Caco-2 (cell line): ENCODE results near the gene PHACTR2. TPM values are rescaled to one million over a fixed set of nuclear protein-coding genes. Genes with fewer than 3 reads are reported as not detected.

Experiments
- BruUV-seq: library from RNA; stranded (reverse); fragments of 400-500 nt; replicated peaks from 2 replicates; lab custom pipeline; 2021; lab: Mats Ljungman, UMichigan
- CTCF ChIA-PET: fragments of 300-600 bp; sonication (Branson Sonifier 250); formaldehyde crosslinking; loops from one replicate; lab custom pipeline; 2022; ENCODE audit warnings: antibody characterized with exemption; lab: Charles Lee
- POLR2A ChIA-PET: fragments of 300-600 bp; sonication (Branson Sonifier 250); formaldehyde crosslinking; loops from one replicate; lab custom pipeline; 2022; ENCODE audit warnings: antibody characterized with exemption; lab: Charles Lee
- DNase-seq, 2 experiments: peaks; one replicate each; pipeline versions ENCODE4 v3.0.0 to v3.0.0-alpha.2; 2020 to 2022
- H3K27me3 ChIP-seq: replicated peaks from 2 replicates; pipeline ENCODE4 v1.6.0; 2011; ENCODE audit warnings: low read length; ENCODE audit not compliant: control insufficient read depth, insufficient read depth
- H3K36me3 ChIP-seq: 2 replicates; pipeline ENCODE4 v1.5.1; 2011; ENCODE audit warnings: low read length; ENCODE audit not compliant: control insufficient read depth, insufficient read depth
- H3K4me1 ChIP-seq: fragments of 250-450 bp; sonication (Bioruptor Pico); 2 replicates; pipeline ENCODE4 v1.5.1; 2020; ENCODE audit warnings: mild to moderate bottlenecking
- H3K4me3 ChIP-seq: 2 replicates; pipeline ENCODE4 v1.5.1; 2011; ENCODE audit warnings: low read depth, mild to moderate bottlenecking, control low read depth, low read length
- H3K9me3 ChIP-seq: fragments of 250-450 bp; sonication (Bioruptor Pico); 2 replicates; pipeline ENCODE4 v1.5.1; 2020; ENCODE audit warnings: mild to moderate bottlenecking, moderate library complexity
- H3K27ac Mint-ChIP-seq: one replicate; pipeline ENCODE4 v1.8.0; 2022; ENCODE audit warnings: mixed read lengths; ENCODE audit not compliant: unreplicated experiment
- H3K27me3 Mint-ChIP-seq: one replicate; pipeline ENCODE4 v1.8.0; 2022; ENCODE audit warnings: mixed read lengths; ENCODE audit not compliant: insufficient read depth, unreplicated experiment
- H3K36me3 Mint-ChIP-seq: one replicate; pipeline ENCODE4 v1.8.0; 2022; ENCODE audit warnings: mild to moderate bottlenecking, mixed read lengths; ENCODE audit not compliant: insufficient read depth, unreplicated experiment
- H3K4me1 Mint-ChIP-seq: one replicate; pipeline ENCODE4 v1.8.0; 2022; ENCODE audit warnings: low read depth, mixed read lengths; ENCODE audit not compliant: unreplicated experiment
- H3K4me3 Mint-ChIP-seq: one replicate; pipeline ENCODE4 v1.8.0; 2022; ENCODE audit warnings: mild to moderate bottlenecking, moderate library complexity, mixed read lengths; ENCODE audit not compliant: unreplicated experiment
- H3K9me3 Mint-ChIP-seq: one replicate; pipeline ENCODE4 v1.8.0; 2022; ENCODE audit warnings: mixed read lengths; ENCODE audit not compliant: unreplicated experiment
- CTCF ChIP-seq, 2 experiments: fragments of 200-600 bp in 1 of 2; IDR thresholded peaks; 1 replicate in 1 of 2; 2 replicates in 1 of 2; pipeline versions ENCODE4 v1.5.1 to v1.8.0; 2011 to 2022; ENCODE audit warnings: antibody characterized with exemption in 1 of 2, control low read depth in 1 of 2, inconsistent platforms in 1 of 2, low read depth in 1 of 2, low read length in 1 of 2, mild to moderate bottlenecking in 1 of 2, moderate library complexity in 1 of 2; ENCODE audit not compliant: insufficient read depth in 1 of 2, severe bottlenecking in 1 of 2, unreplicated experiment in 1 of 2
- intact Hi-C: fragments of 100-400 bp; cut with micrococcal nuclease; formaldehyde crosslinking; loops from one replicate; pipeline ENCODE4 v1.10.0; 2022; ENCODE audit not compliant: unreplicated experiment
- total RNA-seq: library from RNA; stranded (reverse); gene quantifications from 2 replicates; pipeline ENCODE4 v1.2.3, GENCODE V29; 2022

The PHACTR2 gene
- total RNA-seq, 1 experiment from 2014 or later, result 100 TPM

- H3K27me3 Mint-ChIP-seq, result no peaks in the 10 kb centered on the region
- H3K36me3 Mint-ChIP-seq, result peaks cover 18% of the 10 kb centered on the region
- BruUV-seq, result no TSS peak
- H3K4me3 ChIP-seq, result no peak overlapping the region
- peak overlapping the region; percentile 84 for H3K27ac Mint-ChIP-seq
- peaks cover 43% of the 10 kb centered on the region for H3K4me1 ChIP-seq
- no peaks in the 10 kb centered on the region for H3K9me3 Mint-ChIP-seq
- peak; percentile 59 to 71 for DNase-seq
- H3K4me3 Mint-ChIP-seq, result peak overlapping the region; percentile 51
- ChIA-PET CTCF (interaction anchor here (0.9 kb wide), 1 partner anchor 78 kb away, joined by 3 read pairs; no protein-coding TSS in a partner anchor), POLR2A (no interaction called here)
- intact Hi-C loops, result loop anchor here (1.0 to 5.0 kb wide), 3 partner anchors 20 to 201 kb away; partner anchors contain the start of genes ADAT2 and PEX3
- H3K9me3 ChIP-seq, result peaks cover 3% of the 10 kb centered on the region; the same call in 1 of the 2 replicates
- no peaks in the 10 kb centered on the region for H3K36me3 ChIP-seq
- TF ChIP-seq CTCF (IDR thresholded peaks at IDR 0.05; ENCODE audit: insufficient read depth in 1 of 2, low read depth in 1 of 2, low read length in 1 of 2, severe bottlenecking in 1 of 2, unreplicated experiment in 1 of 2), result no peak
- H3K27me3 ChIP-seq, result no peaks in the 10 kb centered on the region
- H3K4me1 Mint-ChIP-seq, result peaks cover 45% of the 10 kb centered on the region
These were observed 24.9 kb upstream of the PHACTR2 start for GRCh38 chr6:143652841-143653331.

- POLR2A ChIA-PET, result no interaction called here
- H3K9me3 ChIP-seq, result no peaks in the 10 kb centered on the region; the same call in 1 of the 2 replicates
These were observed 22.2 kb upstream of the PHACTR2 start for GRCh38 chr6:143655541-143655940.

GRCh38 chr6:143656026-143656425 is 21.7 kb upstream of the PHACTR2 start:
- intact Hi-C loops, result no loop called here
- Mint-ChIP-seq H3K36me3 (peaks cover 12% of the 10 kb centered on the region), H3K9me3 (peaks cover 13% of the 10 kb centered on the region), H3K4me1 (peaks cover 25% of the 10 kb centered on the region), H3K27me3 (no peaks in the 10 kb centered on the region), H3K27ac (peak overlapping the region; percentile 69), H3K4me3 (peak overlapping the region; percentile 43)
- Histone ChIP-seq H3K9me3 (no peaks in the 10 kb centered on the region; the same call in 1 of the 2 replicates), H3K27me3 (no peaks in the 10 kb centered on the region), H3K36me3 (no peaks in the 10 kb centered on the region; the same call in 1 of the 2 replicates), H3K4me3 (no peak overlapping the region), H3K4me1 (peaks cover 37% of the 10 kb centered on the region)
- no peak for TF ChIP-seq CTCF (IDR thresholded peaks at IDR 0.05; ENCODE audit: insufficient read depth in 1 of 2, low read depth in 1 of 2, low read length in 1 of 2, severe bottlenecking in 1 of 2, unreplicated experiment in 1 of 2)
- BruUV-seq, result no TSS peak
- ChIA-PET CTCF (no interaction called here), POLR2A (no interaction called here)
- no peak for DNase-seq

More at GRCh38 chr6:143655541-143655940, 22.2 kb upstream of the PHACTR2 start:
- Histone ChIP-seq H3K4me1 (peaks cover 37% of the 10 kb centered on the region), H3K4me3 (no peak overlapping the region), H3K36me3 (no peaks in the 10 kb centered on the region; the same call in 1 of the 2 replicates), H3K27me3 (no peaks in the 10 kb centered on the region)
- Mint-ChIP-seq H3K27ac (peak overlapping the region; percentile 69), H3K4me3 (peak overlapping the region; percentile 43), H3K27me3 (no peaks in the 10 kb centered on the region), H3K4me1 (peaks cover 25% of the 10 kb centered on the region), H3K36me3 (peaks cover 14% of the 10 kb centered on the region), H3K9me3 (peaks cover 10% of the 10 kb centered on the region)
- no TSS peak for BruUV-seq
- no peak for DNase-seq
- no peak for TF ChIP-seq CTCF (IDR thresholded peaks at IDR 0.05; ENCODE audit: insufficient read depth in 1 of 2, low read depth in 1 of 2, low read length in 1 of 2, severe bottlenecking in 1 of 2, unreplicated experiment in 1 of 2)
- CTCF ChIA-PET, result no interaction called here
- intact Hi-C loops, result no loop called here
